ENCODE data around the gene USP4.

The USP4 gene

GRCh38 chr3:49311283-49311682 is 28.6 kb downstream of the USP4 start:
- no peak overlapping the region for H3K4me3 ChIP-seq (replicated peaks; ENCODE audit: low read depth, low read length)
- DNase-seq (ENCODE audit: low read depth): no peak
- no peak for TF ChIP-seq CTCF (IDR thresholded peaks at IDR 0.05; ENCODE audit: low read length, missing control alignments)

GRCh38 chr3:49310677-49311076 is 29.2 kb downstream of the USP4 start:
- TF ChIP-seq CTCF (IDR thresholded peaks at IDR 0.05; ENCODE audit: low read length, missing control alignments): no peak

GRCh38 chr3:49305608-49306007 is 34.2 kb downstream of the USP4 start:
- H3K4me3 ChIP-seq (replicated peaks; ENCODE audit: low read depth, low read length): no peak overlapping the region
- DNase-seq (ENCODE audit: low read depth): no peak
- no peak for TF ChIP-seq CTCF (IDR thresholded peaks at IDR 0.05; ENCODE audit: low read length, missing control alignments)

More at GRCh38 chr3:49310677-49311076, 29.2 kb downstream of the USP4 start:
- DNase-seq (ENCODE audit: low read depth): no peak
- no peak overlapping the region for H3K4me3 ChIP-seq (replicated peaks; ENCODE audit: low read depth, low read length)

GRCh38 chr3:49302613-49303012 is 37.2 kb downstream of the USP4 start:
- TF ChIP-seq CTCF (IDR thresholded peaks at IDR 0.05; ENCODE audit: low read length, missing control alignments): no peak
- no peak overlapping the region for H3K4me3 ChIP-seq (replicated peaks; ENCODE audit: low read depth, low read length)
- no peak for DNase-seq (ENCODE audit: low read depth)

- TF ChIP-seq CTCF (IDR thresholded peaks at IDR 0.05; ENCODE audit: low read length, missing control alignments): no peak
- H3K4me3 ChIP-seq (replicated peaks; ENCODE audit: low read depth, low read length): no peak overlapping the region
- DNase-seq (ENCODE audit: low read depth): no peak
Observed at GRCh38 chr3:49300595-49300994, 39.3 kb downstream of the USP4 start.

GRCh38 chr3:49298511-49298910 is 41.3 kb downstream of the USP4 start:
- TF ChIP-seq CTCF (IDR thresholded peaks at IDR 0.05; ENCODE audit: low read length, missing control alignments): no peak
- DNase-seq (ENCODE audit: low read depth): no peak
- H3K4me3 ChIP-seq (replicated peaks; ENCODE audit: low read depth, low read length): no peak overlapping the region

- H3K4me3 ChIP-seq (replicated peaks; ENCODE audit: low read depth, low read length): no peak overlapping the region
- peak; percentile 40 for DNase-seq (ENCODE audit: low read depth)
Observed at GRCh38 chr3:49296781-49297411, 43.0 kb downstream of the USP4 start.

More at GRCh38 chr3:49296781-49297411, 43.0 kb downstream of the USP4 start:
- TF ChIP-seq CTCF (IDR thresholded peaks at IDR 0.05; ENCODE audit: low read length, missing control alignments): no peak

Data from fibroblast of pulmonary artery (primary cell).